ENCODE results near the gene PGLYRP2. TPM values are rescaled to one million over a fixed set of nuclear protein-coding genes. Genes with fewer than 3 reads are reported as not detected.

PGLYRP2 gene
- total RNA-seq, 1 donor from 2014 or later = not detected

DNA sequence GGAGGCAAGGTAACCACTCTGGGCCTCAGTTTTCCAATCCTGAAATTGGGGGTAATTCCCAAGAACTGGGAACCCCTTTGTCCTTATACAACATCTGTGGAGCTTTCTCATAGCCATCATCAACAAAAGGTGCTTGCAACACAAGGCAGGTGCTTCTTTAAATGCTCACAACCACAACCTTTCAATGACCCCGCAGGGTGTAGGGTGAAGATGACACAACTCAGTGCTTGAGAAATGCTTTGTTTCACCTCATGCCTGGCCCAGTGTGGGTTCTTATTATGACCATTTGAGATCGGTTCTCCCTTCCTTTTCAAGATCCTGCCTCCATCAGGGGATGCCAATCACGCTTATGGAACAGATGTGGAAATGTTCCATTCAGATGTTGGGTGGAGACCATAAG, 38.0 kb downstream of the PGLYRP2 start:
- Histone ChIP-seq H3K9me3 (no peaks in the 10 kb centered on the region), H3K27me3 (ENCODE audit: low read depth) (no peaks in the 10 kb centered on the region), H3K4me1 (no peaks in the 10 kb centered on the region), H3K36me3 (peaks cover 3% of the 10 kb centered on the region), H3K27ac (no peak overlapping the region), H3K4me3 (no peak overlapping the region)
- ATAC-seq = no peak
- intact Hi-C loops (cut with DNase I) = no loop called here
- DNase-seq = no peak
- TF ChIP-seq, protein P1, sequence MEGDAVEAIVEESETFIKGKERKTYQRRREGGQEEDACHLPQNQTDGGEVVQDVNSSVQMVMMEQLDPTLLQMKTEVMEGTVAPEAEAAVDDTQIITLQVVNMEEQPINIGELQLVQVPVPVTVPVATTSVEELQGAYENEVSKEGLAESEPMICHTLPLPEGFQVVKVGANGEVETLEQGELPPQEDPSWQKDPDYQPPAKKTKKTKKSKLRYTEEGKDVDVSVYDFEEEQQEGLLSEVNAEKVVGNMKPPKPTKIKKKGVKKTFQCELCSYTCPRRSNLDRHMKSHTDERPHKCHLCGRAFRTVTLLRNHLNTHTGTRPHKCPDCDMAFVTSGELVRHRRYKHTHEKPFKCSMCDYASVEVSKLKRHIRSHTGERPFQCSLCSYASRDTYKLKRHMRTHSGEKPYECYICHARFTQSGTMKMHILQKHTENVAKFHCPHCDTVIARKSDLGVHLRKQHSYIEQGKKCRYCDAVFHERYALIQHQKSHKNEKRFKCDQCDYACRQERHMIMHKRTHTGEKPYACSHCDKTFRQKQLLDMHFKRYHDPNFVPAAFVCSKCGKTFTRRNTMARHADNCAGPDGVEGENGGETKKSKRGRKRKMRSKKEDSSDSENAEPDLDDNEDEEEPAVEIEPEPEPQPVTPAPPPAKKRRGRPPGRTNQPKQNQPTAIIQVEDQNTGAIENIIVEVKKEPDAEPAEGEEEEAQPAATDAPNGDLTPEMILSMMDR (IDR thresholded peaks at IDR 0.05) = no peak

DNA sequence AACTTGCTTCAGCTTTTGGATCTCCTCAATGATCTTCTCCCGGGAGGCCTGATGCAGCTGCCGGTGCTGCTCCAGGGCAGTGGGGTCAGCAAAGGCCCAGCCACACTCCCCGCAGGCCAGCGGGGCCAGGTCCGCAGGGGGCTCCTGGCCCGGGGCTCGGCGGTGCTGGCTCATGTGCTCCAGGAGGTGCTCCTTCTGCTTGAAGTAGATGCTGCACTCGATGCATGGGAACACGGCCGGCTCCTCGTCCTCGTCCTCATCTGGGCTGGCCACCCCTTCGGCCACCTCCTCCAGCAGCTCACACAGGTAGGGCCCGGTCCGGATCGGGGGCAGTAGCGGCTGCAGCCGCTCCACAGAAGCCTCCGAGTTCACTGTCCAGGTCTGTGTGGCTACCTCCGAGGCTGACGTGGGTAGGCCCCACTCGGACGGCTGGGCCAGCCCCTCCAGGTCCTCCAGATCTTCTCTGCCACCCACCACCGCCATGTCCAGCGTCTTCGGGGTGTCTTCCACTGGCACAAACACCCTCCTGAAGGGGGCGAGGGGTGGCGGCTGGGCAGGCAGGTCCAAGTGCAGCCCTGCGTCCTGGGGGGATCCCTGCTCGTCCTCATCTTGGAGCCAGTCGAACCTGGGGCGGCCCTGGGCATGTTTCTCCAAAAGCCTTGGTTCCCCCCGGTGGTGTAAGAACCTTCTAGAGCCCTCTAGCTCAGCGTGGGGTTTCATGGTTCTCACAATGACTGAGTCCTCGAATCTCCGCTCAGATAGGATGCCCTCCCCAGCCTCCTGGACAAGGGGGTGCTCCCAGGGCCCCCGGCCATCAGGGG, 39.3 kb downstream of the PGLYRP2 start:
- Histone ChIP-seq H3K9me3 (no peaks in the 10 kb centered on the region), H3K27me3 (ENCODE audit: low read depth) (no peaks in the 10 kb centered on the region), H3K4me3 (no peak overlapping the region), H3K4me1 (no peaks in the 10 kb centered on the region), H3K27ac (no peak overlapping the region), H3K36me3 (peaks cover under 1% of the 10 kb centered on the region)
- intact Hi-C loops (cut with DNase I) = no loop called here
- DNase-seq (no peak), ATAC-seq (no peak)
- TF ChIP-seq, protein P1 (IDR thresholded peaks at IDR 0.05) = no peak

DNA sequence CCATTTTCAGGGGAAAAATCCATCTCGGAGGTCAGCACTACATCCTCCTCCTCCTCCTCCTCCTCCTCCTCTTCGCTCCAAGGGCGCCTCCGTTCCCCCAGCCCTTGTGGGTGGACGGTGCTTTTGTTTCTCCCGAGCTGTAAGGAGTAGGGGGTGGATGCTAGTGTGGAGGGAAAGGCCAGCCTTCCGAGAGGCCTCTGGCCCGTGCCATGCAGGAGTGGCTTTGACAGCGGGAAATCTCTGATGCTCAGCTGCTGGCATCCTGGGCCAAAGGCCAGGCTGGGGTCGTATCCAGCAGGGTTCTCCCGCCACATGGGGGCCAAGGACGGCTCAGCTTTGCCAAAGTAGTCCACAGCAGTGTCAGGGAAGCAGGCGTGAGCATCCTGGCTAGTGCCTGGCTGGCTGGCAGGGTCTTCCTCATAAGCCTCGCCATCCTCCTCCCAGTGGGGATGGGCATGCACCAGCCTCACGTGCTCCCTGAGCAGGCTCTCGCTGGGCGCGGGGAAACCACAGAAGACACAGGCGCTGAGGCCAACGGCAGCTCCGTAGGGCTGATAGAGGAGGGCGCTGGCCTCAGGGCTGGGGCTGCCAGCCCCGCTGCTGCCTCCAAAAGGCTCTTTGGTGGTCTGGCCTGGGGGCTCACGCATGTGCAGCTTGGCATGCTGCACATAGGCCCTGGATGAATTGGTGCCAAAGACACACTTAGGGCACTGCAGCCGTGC, 40.1 kb downstream of the PGLYRP2 start:
- Histone ChIP-seq H3K36me3 (no peaks in the 10 kb centered on the region), H3K9me3 (no peaks in the 10 kb centered on the region), H3K4me3 (no peak overlapping the region), H3K4me1 (no peaks in the 10 kb centered on the region), H3K27ac (no peak overlapping the region), H3K27me3 (ENCODE audit: low read depth) (no peaks in the 10 kb centered on the region)
- no peak for DNase-seq
- ATAC-seq = no peak
- intact Hi-C loops (cut with DNase I) = no loop called here
- TF ChIP-seq, protein P1 (IDR thresholded peaks at IDR 0.05) = no peak

DNA sequence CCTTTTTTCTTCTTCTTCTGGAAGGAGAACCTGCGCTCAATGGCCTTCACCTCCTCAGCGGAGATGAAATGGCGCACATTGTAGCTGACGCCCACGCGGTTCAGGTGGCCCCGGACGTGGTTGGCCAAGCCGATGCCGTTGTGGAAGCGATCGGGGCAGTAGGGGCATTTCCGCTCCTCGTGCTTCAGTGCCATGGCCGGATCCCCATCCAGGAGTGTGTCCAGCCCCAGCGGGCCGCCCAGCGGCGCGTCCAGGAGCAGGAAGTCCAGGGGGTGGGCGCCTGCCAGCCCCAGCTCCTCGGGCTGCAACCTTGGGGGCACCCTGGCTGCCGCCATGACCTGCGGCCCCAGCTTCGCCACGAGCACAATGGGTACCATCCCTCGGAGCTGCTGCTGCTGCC, 40.7 kb downstream of the PGLYRP2 start:
- Histone ChIP-seq H3K9me3 (no peaks in the 10 kb centered on the region), H3K4me3 (no peak overlapping the region), H3K36me3 (no peaks in the 10 kb centered on the region), H3K27me3 (ENCODE audit: low read depth) (no peaks in the 10 kb centered on the region), H3K4me1 (peaks cover 3% of the 10 kb centered on the region), H3K27ac (no peak overlapping the region)
- TF ChIP-seq, protein P1 (IDR thresholded peaks at IDR 0.05) = no peak
- DNase-seq = no peak
- intact Hi-C loops (cut with DNase I) = no loop called here
- no peak for ATAC-seq

DNA sequence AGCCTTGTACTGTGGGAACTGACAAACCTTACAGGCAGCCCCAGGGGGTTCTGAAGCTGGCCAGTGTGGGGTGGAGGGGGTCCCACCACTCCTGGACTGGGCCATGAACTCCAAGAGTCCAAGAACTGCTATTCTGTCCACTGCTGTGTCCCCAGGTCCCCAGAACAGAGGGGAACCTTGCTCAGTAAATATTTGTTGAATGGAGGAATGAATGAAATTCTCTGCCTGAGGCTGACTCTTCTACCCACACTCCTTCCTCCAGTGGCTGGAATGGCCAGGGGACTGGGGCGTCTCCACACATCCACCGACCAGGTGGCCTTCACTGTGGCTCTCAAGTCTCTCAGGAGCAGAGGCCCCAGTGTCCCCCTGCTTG, 41.2 kb downstream of the PGLYRP2 start:
- Histone ChIP-seq H3K4me3 (no peak overlapping the region), H3K27me3 (ENCODE audit: low read depth) (no peaks in the 10 kb centered on the region), H3K27ac (no peak overlapping the region), H3K36me3 (no peaks in the 10 kb centered on the region), H3K9me3 (no peaks in the 10 kb centered on the region), H3K4me1 (peaks cover 8% of the 10 kb centered on the region)
- TF ChIP-seq, protein P1 (IDR thresholded peaks at IDR 0.05) = no peak
- ATAC-seq = no peak
- no peak for DNase-seq
- intact Hi-C loops (cut with DNase I) = no loop called here

Measured in lower lobe of right lung (tissue), 2 donors.